IMR-90 (cell line): Measurements from ENCODE around the gene AGBL2. TPM values are rescaled to one million over a fixed set of nuclear protein-coding genes. Genes with fewer than 3 reads are reported as not detected.

Experiments
- ATAC-seq: fragments of 200-7000 bp; cut with Tn5 transposase; 2 replicates; pipeline ENCODE4 v1.9.1; 2020; ENCODE audit warnings: low read depth, mild to moderate bottlenecking, moderate library complexity
- BruUV-seq: library from RNA; stranded (reverse); fragments of 400-500 nt; replicated peaks from 2 replicates; lab custom pipeline; 2021; lab: Mats Ljungman, UMichigan
- CTCF ChIA-PET: fragments of 300-600 bp; formaldehyde crosslinking; extraction: SDS; loops from one replicate; lab custom pipeline; 2021; ENCODE audit warnings: antibody characterized with exemption; lab: Yijun Ruan, JAX
- POLR2A ChIA-PET: fragments of 300-600 bp; sonication (Branson Sonifier 250); formaldehyde crosslinking; loops from one replicate; lab custom pipeline; 2022; ENCODE audit warnings: antibody characterized with exemption; ENCODE audit not compliant: unreplicated experiment; lab: Charles Lee
- DNase-seq: peaks from one replicate; pipeline ENCODE4 v3.0.0; 2013
- H2AFZ ChIP-seq: replicated peaks from 2 replicates; pipeline ENCODE3; 2013; ENCODE audit warnings: low read length, mild to moderate bottlenecking; ENCODE audit not compliant: poor library complexity
- H2AK5ac ChIP-seq: 2 replicates; pipeline ENCODE4 v1.6.1; 2013; ENCODE audit warnings: low read depth, low read length, inconsistent platforms
- H2AK9ac ChIP-seq: replicated peaks from 2 replicates; pipeline ENCODE3; 2013; ENCODE audit warnings: mild to moderate bottlenecking, low read depth, low read length, moderate library complexity; ENCODE audit not compliant: poor library complexity
- H2BK120ac ChIP-seq: 2 replicates; pipeline ENCODE4 v1.6.1; 2013; ENCODE audit warnings: low read depth, low read length, inconsistent platforms
- H2BK15ac ChIP-seq: 3 replicates; pipeline ENCODE4 v1.6.1; 2013; ENCODE audit warnings: low read depth, low read length, inconsistent platforms
- H2BK20ac ChIP-seq: 2 replicates; pipeline ENCODE4 v1.6.1; 2013; ENCODE audit warnings: low read depth, mild to moderate bottlenecking, inconsistent platforms, low read length, moderate library complexity
- H2BK5ac ChIP-seq: 2 replicates; pipeline ENCODE4 v1.6.1; 2013; ENCODE audit warnings: mild to moderate bottlenecking, low read depth, low read length, inconsistent platforms; ENCODE audit not compliant: poor library complexity, severe bottlenecking
- H3K14ac ChIP-seq: replicated peaks from 2 replicates; pipeline ENCODE4 v1.6.1; 2013; ENCODE audit warnings: low read depth, low read length, inconsistent platforms
- H3K18ac ChIP-seq: 2 replicates; pipeline ENCODE4 v1.6.1; 2013; ENCODE audit warnings: low read depth, low read length, control low read depth
- H3K23ac ChIP-seq: 2 replicates; pipeline ENCODE4 v1.6.1; 2013; ENCODE audit warnings: low read depth, low read length, inconsistent platforms
- H3K27ac ChIP-seq: 2 replicates; pipeline ENCODE4 v1.5.1; 2013; ENCODE audit warnings: mild to moderate bottlenecking, control low read depth, low read length; ENCODE audit not compliant: insufficient read depth
- H3K27me3 ChIP-seq: 2 replicates; pipeline ENCODE4 v1.6.1; 2013; ENCODE audit warnings: low read length; ENCODE audit not compliant: control insufficient read depth, insufficient read depth
- H3K36me3 ChIP-seq: 2 replicates; pipeline ENCODE4 v1.6.1; 2013; ENCODE audit warnings: low read length, mixed read lengths; ENCODE audit not compliant: control insufficient read depth, insufficient read depth
- H3K4ac ChIP-seq: 2 replicates; pipeline ENCODE4 v1.6.1; 2013; ENCODE audit warnings: low read depth, low read length, inconsistent platforms
- H3K4me1 ChIP-seq: 2 replicates; pipeline ENCODE4 v1.6.1; 2013; ENCODE audit warnings: low read length, mixed read lengths; ENCODE audit not compliant: control insufficient read depth, insufficient read depth
- H3K4me2 ChIP-seq: 2 replicates; pipeline ENCODE4 v1.6.1; 2013; ENCODE audit warnings: low read depth, mild to moderate bottlenecking, control low read depth, low read length, moderate library complexity
- H3K4me3 ChIP-seq: 2 replicates; pipeline ENCODE4 v1.5.1; 2013; ENCODE audit warnings: low read depth, mild to moderate bottlenecking, control low read depth, low read length, moderate library complexity; ENCODE audit not compliant: insufficient read depth
- H3K56ac ChIP-seq: 2 replicates; pipeline ENCODE4 v1.6.1; 2013; ENCODE audit warnings: low read length, inconsistent platforms; ENCODE audit not compliant: insufficient read depth; ENCODE audit errors: extremely low read depth
- H3K79me1 ChIP-seq, 2 experiments: 2 replicates each; pipeline ENCODE4 v1.6.1; 2013; ENCODE audit warnings: low read length in 2 of 2, inconsistent platforms in 1 of 2, low read depth in 1 of 2
- H3K9ac ChIP-seq: 2 replicates; pipeline ENCODE4 v1.6.1; 2013; ENCODE audit warnings: low read depth, low read length, control low read depth
- H3K9me1 ChIP-seq: 2 replicates; pipeline ENCODE4 v1.6.1; 2013; ENCODE audit warnings: low read length, inconsistent platforms; ENCODE audit not compliant: insufficient read depth
- H3K9me3 ChIP-seq: 2 replicates; pipeline ENCODE4 v1.6.1; 2013; ENCODE audit warnings: low read length; ENCODE audit not compliant: control insufficient read depth, insufficient read depth
- H4K20me1 ChIP-seq: 2 replicates; pipeline ENCODE4 v1.6.1; 2013; ENCODE audit warnings: low read length, inconsistent platforms; ENCODE audit not compliant: insufficient read depth
- H4K5ac ChIP-seq: 2 replicates; pipeline ENCODE4 v1.6.1; 2013; ENCODE audit warnings: mild to moderate bottlenecking, low read depth, low read length, control low read depth
- H4K8ac ChIP-seq, 2 experiments: 2 replicates each; pipeline ENCODE4 v1.6.1; 2013; ENCODE audit warnings: low read depth in 2 of 2, low read length in 2 of 2, control low read depth in 1 of 2, inconsistent platforms in 1 of 2
- H4K91ac ChIP-seq: 2 replicates; pipeline ENCODE4 v1.6.1; 2013; ENCODE audit warnings: low read depth, low read length, inconsistent platforms; ENCODE audit not compliant: insufficient read depth
- BHLHE40 ChIP-seq: fragments of 150-350 bp; IDR thresholded peaks from 2 replicates; pipeline ENCODE4 v1.6.1; 2016; ENCODE audit warnings: mild to moderate bottlenecking, low read depth, low read length
- CEBPB ChIP-seq: IDR thresholded peaks from 2 replicates; pipeline ENCODE4 v1.6.1; 2012; ENCODE audit warnings: low read depth, low read length, improper control_type of control experiment
- CHD1 ChIP-seq: IDR thresholded peaks from 2 replicates; pipeline ENCODE4 v1.6.1; 2012; ENCODE audit warnings: low read depth, low read length, improper control_type of control experiment
- FOS ChIP-seq: fragments of 150-350 bp; IDR thresholded peaks from 2 replicates; pipeline ENCODE4 v1.6.1; 2016; ENCODE audit warnings: low read depth, low read length
- MAFK ChIP-seq: IDR thresholded peaks from 2 replicates; pipeline ENCODE4 v1.6.1; 2012; ENCODE audit warnings: low read depth, low read length, improper control_type of control experiment
- MAZ ChIP-seq: IDR thresholded peaks from 2 replicates; pipeline ENCODE4 v1.6.1; 2012; ENCODE audit warnings: low read depth, mild to moderate bottlenecking, low read length, improper control_type of control experiment, moderate library complexity, borderline replicate concordance
- MXI1 ChIP-seq: IDR thresholded peaks from 2 replicates; pipeline ENCODE4 v1.6.1; 2012; ENCODE audit warnings: low read depth, mild to moderate bottlenecking, low read length, moderate library complexity, borderline replicate concordance
- NFE2L2 ChIP-seq: fragments of 150-350 bp; IDR thresholded peaks from 2 replicates; pipeline ENCODE4 v1.6.1; 2016; ENCODE audit warnings: low read depth, mild to moderate bottlenecking, low read length
- POLR2A ChIP-seq: IDR thresholded peaks from 2 replicates; pipeline ENCODE4 v1.6.1; 2012; ENCODE audit warnings: mild to moderate bottlenecking, low read depth, low read length
- RAD21 ChIP-seq: IDR thresholded peaks from 2 replicates; pipeline ENCODE4 v1.6.1; 2012; ENCODE audit warnings: low read length, improper control_type of control experiment
- RCOR1 ChIP-seq: IDR thresholded peaks from 2 replicates; pipeline ENCODE4 v1.6.1; 2012; ENCODE audit warnings: mild to moderate bottlenecking, low read length, improper control_type of control experiment; ENCODE audit not compliant: insufficient replicate concordance
- RFX5 ChIP-seq: IDR thresholded peaks from 2 replicates; pipeline ENCODE4 v1.8.0; 2012; ENCODE audit warnings: low read depth, mild to moderate bottlenecking, low read length, moderate library complexity
- SMC3 ChIP-seq: fragments of 150-350 bp; IDR thresholded peaks from 2 replicates; pipeline ENCODE4 v1.6.1; 2016; ENCODE audit warnings: low read depth, mild to moderate bottlenecking, antibody characterized with exemption, low read length, moderate library complexity
- WGBS, 2 experiments: methylation state at CpG; one replicate each; pipeline versions ENCODE4 v1.1.5 to v1.1.7; 2013; ENCODE audit warnings: missing lambda C conversion rate in 2 of 2; ENCODE audit not compliant: insufficient read length in 1 of 2; ENCODE audit errors: extremely low coverage in 2 of 2; 5-methylcytosine and 5-hydroxymethylcytosine counted together
- dilution Hi-C: fragments of 300-500 bp; cut with HindIII; formaldehyde crosslinking; loops from one replicate; pipeline ENCODE4 v1.14.3; 2018; ENCODE audit warnings: low sequenced_read_pairs; ENCODE audit not compliant: unreplicated experiment
- in situ Hi-C: fragments of 300-500 bp; cut with MboI; formaldehyde crosslinking; loops from 3 replicates; pipeline ENCODE4 v1.14.3; 2019; ENCODE audit warnings: low sequenced_read_pairs, inconsistent platforms, mixed read lengths
- intact Hi-C: fragments of 100-400 bp; cut with micrococcal nuclease; formaldehyde crosslinking; loops from 2 replicates; pipeline ENCODE4 v1.10.0; 2022
- polyA plus RNA-seq, 3 experiments: library from polyadenylated mRNA; depleted of rRNA; stranded (reverse); fragments of >200 nt; gene quantifications; 2 replicates each; pipeline ENCODE4 v1.2.3, GENCODE V29; 2012; ENCODE audit warnings: low replicate concordance in 1 of 3
- total RNA-seq: library from RNA; depleted of rRNA; stranded (reverse); fragments of >200 nt; gene quantifications from 2 replicates; pipeline ENCODE4 v1.2.3, GENCODE V29; 2012
- TF ChIP-seq, protein P1 (sequence below): conservative IDR thresholded peaks from 2 replicates; pipeline ENCODE4 v1.5.1; 2012; ENCODE audit warnings: mild to moderate bottlenecking, low read depth, low read length, improper control_type of control experiment
- TF ChIP-seq, protein P2 (sequence below): fragments of 150-350 bp; IDR thresholded peaks from 2 replicates; pipeline ENCODE4 v1.6.1; 2016; ENCODE audit warnings: low read depth, mild to moderate bottlenecking, low read length, moderate library complexity, borderline replicate concordance
- TF ChIP-seq, protein P3 (sequence below): fragments of 150-350 bp; IDR thresholded peaks from 2 replicates; pipeline ENCODE4 v1.6.1; 2017; ENCODE audit warnings: mild to moderate bottlenecking, antibody characterized with exemption, low read length, low read depth

AGBL2 gene
- total and polyA plus RNA-seq, 2 of the 4 experiments (the other 2 are of a cell fraction): 0.36 to 1.2 TPM

DNA sequence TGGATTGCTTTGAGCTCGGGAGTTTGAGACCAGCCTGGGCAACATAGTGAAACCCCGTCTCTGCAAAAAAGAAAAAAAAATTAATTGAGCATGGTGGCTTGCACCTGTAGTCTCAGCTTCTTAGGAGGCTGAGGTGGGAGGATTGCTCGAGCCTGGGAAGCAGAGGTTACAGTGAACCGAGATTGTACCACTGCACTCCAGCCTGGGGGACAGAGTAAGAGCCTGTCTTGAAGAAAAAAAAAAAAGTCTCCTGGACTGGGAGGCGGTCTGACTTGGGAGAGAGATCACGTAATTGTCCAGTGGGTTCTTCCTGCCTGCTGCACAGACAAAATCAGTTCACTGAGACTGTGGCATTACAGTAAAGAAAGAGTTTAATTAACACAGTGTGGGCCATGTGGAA, 69.7 kb downstream of the AGBL2 start:
- ATAC-seq: no peak
- Histone ChIP-seq H3K27ac (no peak overlapping the region), H3K36me3 (no peaks in the 10 kb centered on the region), H4K8ac (no peak overlapping the region), H3K9me1 (peaks cover 6% of the 10 kb centered on the region; the same call in 1 of the 2 replicates), H3K56ac (no peak overlapping the region), H3K9ac (no peak overlapping the region), H2BK20ac (no peak overlapping the region), H3K4ac (no peak overlapping the region), H2BK15ac (no peak overlapping the region), H3K23ac (no peak overlapping the region), H3K4me3 (no peak overlapping the region), H3K4me1 (no peaks in the 10 kb centered on the region), H2BK5ac (no peak overlapping the region), H3K4me2 (no peak overlapping the region), H2BK120ac (no peak overlapping the region), H2AK9ac (no peak overlapping the region), H3K18ac (no peak overlapping the region), H2AK5ac (no peak overlapping the region), H3K14ac (no peak overlapping the region), H3K9me3 (no peaks in the 10 kb centered on the region), H2AFZ (no peak overlapping the region), H3K79me1 (peaks cover 9 to 21% of the 10 kb centered on the region in 2 experiments; a peak in 2 of 4 replicates), H3K27me3 (no peaks in the 10 kb centered on the region; the same call in 1 of the 2 replicates), H4K20me1 (no peaks in the 10 kb centered on the region), H4K5ac (no peak overlapping the region), H4K91ac (no peak overlapping the region)
- no peak for DNase-seq
- BruUV-seq: no TSS peak
- dilution Hi-C loops (no loop called here), intact Hi-C loops (no loop called here), in situ Hi-C loops (no loop called here)
- 52% methylated on average over 4 of the region's 6 CpGs; no CpG with 5 or more reads in 1 of the 2 experiments for WGBS, 2 experiments
- CTCF ChIA-PET: no interaction called here
- POLR2A ChIA-PET: no interaction called here
- TF ChIP-seq MAFK (no peak), NFE2L2 (no peak), BHLHE40 (no peak), RFX5 (no peak), MAZ (no peak), SMC3 (no peak), RAD21 (no peak), CEBPB (no peak), MXI1 (no peak), CHD1 (no peak), FOS (no peak), POLR2A (no peak), RCOR1 (no peak)
- TF ChIP-seq, protein P1, sequence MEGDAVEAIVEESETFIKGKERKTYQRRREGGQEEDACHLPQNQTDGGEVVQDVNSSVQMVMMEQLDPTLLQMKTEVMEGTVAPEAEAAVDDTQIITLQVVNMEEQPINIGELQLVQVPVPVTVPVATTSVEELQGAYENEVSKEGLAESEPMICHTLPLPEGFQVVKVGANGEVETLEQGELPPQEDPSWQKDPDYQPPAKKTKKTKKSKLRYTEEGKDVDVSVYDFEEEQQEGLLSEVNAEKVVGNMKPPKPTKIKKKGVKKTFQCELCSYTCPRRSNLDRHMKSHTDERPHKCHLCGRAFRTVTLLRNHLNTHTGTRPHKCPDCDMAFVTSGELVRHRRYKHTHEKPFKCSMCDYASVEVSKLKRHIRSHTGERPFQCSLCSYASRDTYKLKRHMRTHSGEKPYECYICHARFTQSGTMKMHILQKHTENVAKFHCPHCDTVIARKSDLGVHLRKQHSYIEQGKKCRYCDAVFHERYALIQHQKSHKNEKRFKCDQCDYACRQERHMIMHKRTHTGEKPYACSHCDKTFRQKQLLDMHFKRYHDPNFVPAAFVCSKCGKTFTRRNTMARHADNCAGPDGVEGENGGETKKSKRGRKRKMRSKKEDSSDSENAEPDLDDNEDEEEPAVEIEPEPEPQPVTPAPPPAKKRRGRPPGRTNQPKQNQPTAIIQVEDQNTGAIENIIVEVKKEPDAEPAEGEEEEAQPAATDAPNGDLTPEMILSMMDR: no peak
- TF ChIP-seq, protein P2, sequence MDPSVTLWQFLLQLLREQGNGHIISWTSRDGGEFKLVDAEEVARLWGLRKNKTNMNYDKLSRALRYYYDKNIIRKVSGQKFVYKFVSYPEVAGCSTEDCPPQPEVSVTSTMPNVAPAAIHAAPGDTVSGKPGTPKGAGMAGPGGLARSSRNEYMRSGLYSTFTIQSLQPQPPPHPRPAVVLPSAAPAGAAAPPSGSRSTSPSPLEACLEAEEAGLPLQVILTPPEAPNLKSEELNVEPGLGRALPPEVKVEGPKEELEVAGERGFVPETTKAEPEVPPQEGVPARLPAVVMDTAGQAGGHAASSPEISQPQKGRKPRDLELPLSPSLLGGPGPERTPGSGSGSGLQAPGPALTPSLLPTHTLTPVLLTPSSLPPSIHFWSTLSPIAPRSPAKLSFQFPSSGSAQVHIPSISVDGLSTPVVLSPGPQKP: no peak
- TF ChIP-seq, protein P3, sequence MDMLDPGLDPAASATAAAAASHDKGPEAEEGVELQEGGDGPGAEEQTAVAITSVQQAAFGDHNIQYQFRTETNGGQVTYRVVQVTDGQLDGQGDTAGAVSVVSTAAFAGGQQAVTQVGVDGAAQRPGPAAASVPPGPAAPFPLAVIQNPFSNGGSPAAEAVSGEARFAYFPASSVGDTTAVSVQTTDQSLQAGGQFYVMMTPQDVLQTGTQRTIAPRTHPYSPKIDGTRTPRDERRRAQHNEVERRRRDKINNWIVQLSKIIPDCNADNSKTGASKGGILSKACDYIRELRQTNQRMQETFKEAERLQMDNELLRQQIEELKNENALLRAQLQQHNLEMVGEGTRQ: no peak
